Breast epithelium (tissue), 4 donors: ENCODE results near the gene LRRFIP1. TPM values are rescaled to one million over a fixed set of nuclear protein-coding genes. Genes with fewer than 3 reads are reported as not detected.
A peak's percentile ranks its signal among the peaks of the same experiment; 100 is the strongest.

Experiments used
- DNase-seq, 2 donors: peaks; one replicate each; pipeline ENCODE4 v3.0.0-alpha.2; 2019; ENCODE audit warnings: low spot score in 2 of 2
- H3K27ac ChIP-seq, 2 donors: fragments of 200-600 bp; sonication (generic) in 1 of 2; one replicate each; pipeline ENCODE4 v1.5.1; 2016 to 2019; ENCODE audit warnings: mild to moderate bottlenecking in 1 of 2
- H3K27me3 ChIP-seq, 2 donors: fragments of 200-600 bp; sonication (generic) in 1 of 2; one replicate each; pipeline versions ENCODE4 v1.5.1 to v1.6.0; 2017 to 2019; ENCODE audit warnings: control low read depth in 1 of 2, mild to moderate bottlenecking in 1 of 2
- H3K36me3 ChIP-seq: fragments of 200-600 bp; one replicate; pipeline ENCODE4 v1.5.1; 2019
- H3K4me1 ChIP-seq, 2 donors: fragments of 200-600 bp; sonication (generic); one replicate each; pipeline ENCODE4 v1.5.1; 2016 to 2019; ENCODE audit warnings: control low read depth in 1 of 2
- H3K4me3 ChIP-seq, 3 donors: fragments of 200-600 bp; sonication (generic); 1 replicate in 2 of 3; 2 replicates in 1 of 3; pipeline ENCODE4 v1.5.1; 2016 to 2019; ENCODE audit warnings: mild to moderate bottlenecking in 3 of 3, moderate library complexity in 2 of 3
- H3K9me3 ChIP-seq, 2 donors: fragments of 200-600 bp; sonication (generic) in 1 of 2; one replicate each; pipeline ENCODE4 v1.5.1; 2016 to 2019; ENCODE audit warnings: control low read depth in 1 of 2
- POLR2A ChIP-seq: fragments of 450-650 bp; IDR thresholded peaks from one replicate; pipeline ENCODE4 v1.6.1; 2016; ENCODE audit warnings: antibody characterized with exemption, mild to moderate bottlenecking, moderate library complexity
- POLR2AphosphoS5 ChIP-seq, 3 donors: sonication (generic); formaldehyde crosslinking; IDR thresholded peaks; one replicate each; pipeline ENCODE4 v1.6.1; 2017; ENCODE audit warnings: antibody characterized with exemption in 3 of 3
- intact Hi-C: fragments of 100-400 bp; cut with DNase I; formaldehyde crosslinking; loops from one replicate; pipeline ENCODE4 v1.15.1; 2023; ENCODE audit warnings: low total_unique reads
- total RNA-seq, 3 donors: library from RNA; depleted of rRNA; stranded (reverse); fragments of >200 nt; gene quantifications; one replicate each; pipeline ENCODE4 v1.1.0, GENCODE V29; 2016
- TF ChIP-seq, protein P1 (sequence below), 3 donors: fragments of 450-650 bp; IDR thresholded peaks; one replicate each; pipeline ENCODE4 v1.5.1; 2016 to 2017; ENCODE audit warnings: antibody characterized with exemption in 3 of 3, mild to moderate bottlenecking in 3 of 3, moderate library complexity in 3 of 3

The LRRFIP1 gene
- total RNA-seq, 3 donors from 2014 or later = 82.6 to 136 (median 130) TPM

GRCh38 chr2:237692601-237693290, 65.4 kb downstream of the LRRFIP1 start:
- H3K9me3 ChIP-seq = no peaks in the 10 kb centered on the region
- no peaks in the 10 kb centered on the region for H3K27me3 ChIP-seq
- H3K36me3 ChIP-seq = no peaks in the 10 kb centered on the region
- DNase-seq = peak in 1 of 2 donors; percentile 61
- intact Hi-C loops = no loop called here
- peaks cover 9% of the 10 kb centered on the region in 2 donors for H3K4me1 ChIP-seq
- H3K4me3 ChIP-seq = peak overlapping the region; percentile 82 to 98 (median 87)
- peak in 2 of 3 donors; percentile 3 to 8 for TF ChIP-seq POLR2AphosphoS5 (IDR thresholded peaks at IDR 0.05)
- TF ChIP-seq, protein P1, sequence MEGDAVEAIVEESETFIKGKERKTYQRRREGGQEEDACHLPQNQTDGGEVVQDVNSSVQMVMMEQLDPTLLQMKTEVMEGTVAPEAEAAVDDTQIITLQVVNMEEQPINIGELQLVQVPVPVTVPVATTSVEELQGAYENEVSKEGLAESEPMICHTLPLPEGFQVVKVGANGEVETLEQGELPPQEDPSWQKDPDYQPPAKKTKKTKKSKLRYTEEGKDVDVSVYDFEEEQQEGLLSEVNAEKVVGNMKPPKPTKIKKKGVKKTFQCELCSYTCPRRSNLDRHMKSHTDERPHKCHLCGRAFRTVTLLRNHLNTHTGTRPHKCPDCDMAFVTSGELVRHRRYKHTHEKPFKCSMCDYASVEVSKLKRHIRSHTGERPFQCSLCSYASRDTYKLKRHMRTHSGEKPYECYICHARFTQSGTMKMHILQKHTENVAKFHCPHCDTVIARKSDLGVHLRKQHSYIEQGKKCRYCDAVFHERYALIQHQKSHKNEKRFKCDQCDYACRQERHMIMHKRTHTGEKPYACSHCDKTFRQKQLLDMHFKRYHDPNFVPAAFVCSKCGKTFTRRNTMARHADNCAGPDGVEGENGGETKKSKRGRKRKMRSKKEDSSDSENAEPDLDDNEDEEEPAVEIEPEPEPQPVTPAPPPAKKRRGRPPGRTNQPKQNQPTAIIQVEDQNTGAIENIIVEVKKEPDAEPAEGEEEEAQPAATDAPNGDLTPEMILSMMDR (IDR thresholded peaks at IDR 0.05) = no peak
- H3K27ac ChIP-seq = peak overlapping the region; percentile 94

DNA sequence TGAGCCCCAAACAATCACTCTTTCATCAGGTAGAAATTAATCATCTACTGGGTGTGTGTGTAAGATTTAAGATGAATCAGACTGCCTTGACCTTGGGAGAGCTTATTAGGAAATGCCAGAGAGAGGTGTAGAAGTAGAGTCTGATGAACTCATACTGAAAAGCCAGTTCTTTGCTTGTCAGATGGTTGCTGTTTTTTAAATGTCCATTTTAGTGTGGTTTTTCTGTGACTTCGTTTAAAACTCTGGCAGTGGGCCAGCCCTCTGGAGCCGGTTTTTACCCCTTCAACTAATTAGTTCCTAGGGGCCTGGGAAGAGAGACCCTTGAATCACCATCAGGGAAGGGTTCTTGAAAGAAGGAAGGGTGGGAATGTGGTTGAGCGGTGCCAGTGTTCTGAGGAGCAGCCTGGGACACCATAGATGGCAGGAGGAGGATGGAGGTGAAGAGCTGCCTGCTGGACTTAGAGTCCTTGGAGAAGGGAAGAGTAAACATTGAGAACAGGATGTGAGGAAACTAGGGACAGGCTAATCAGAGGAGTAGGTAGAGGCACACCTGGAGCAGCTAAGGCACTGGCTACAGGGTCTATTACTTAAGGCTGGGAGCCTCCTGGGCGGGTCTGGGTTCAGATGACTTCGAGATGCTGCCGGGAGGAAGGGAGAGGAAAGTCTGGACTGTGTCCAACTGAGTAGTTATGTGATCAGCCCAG, 66.1 kb downstream of the LRRFIP1 start:
- H3K4me3 ChIP-seq = peak overlapping the region; percentile 82 to 98 (median 87)
- peaks cover 9% of the 10 kb centered on the region in 2 donors for H3K4me1 ChIP-seq
- H3K27ac ChIP-seq = peak overlapping the region; percentile 94
- no peak for DNase-seq
- H3K9me3 ChIP-seq = no peaks in the 10 kb centered on the region
- intact Hi-C loops = no loop called here
- no peaks in the 10 kb centered on the region for H3K27me3 ChIP-seq
- H3K36me3 ChIP-seq = no peaks in the 10 kb centered on the region
- TF ChIP-seq POLR2A (no peak), POLR2AphosphoS5 (IDR thresholded peaks at IDR 0.05) (no peak)
- TF ChIP-seq, protein P1 (IDR thresholded peaks at IDR 0.05) = no peak

DNA sequence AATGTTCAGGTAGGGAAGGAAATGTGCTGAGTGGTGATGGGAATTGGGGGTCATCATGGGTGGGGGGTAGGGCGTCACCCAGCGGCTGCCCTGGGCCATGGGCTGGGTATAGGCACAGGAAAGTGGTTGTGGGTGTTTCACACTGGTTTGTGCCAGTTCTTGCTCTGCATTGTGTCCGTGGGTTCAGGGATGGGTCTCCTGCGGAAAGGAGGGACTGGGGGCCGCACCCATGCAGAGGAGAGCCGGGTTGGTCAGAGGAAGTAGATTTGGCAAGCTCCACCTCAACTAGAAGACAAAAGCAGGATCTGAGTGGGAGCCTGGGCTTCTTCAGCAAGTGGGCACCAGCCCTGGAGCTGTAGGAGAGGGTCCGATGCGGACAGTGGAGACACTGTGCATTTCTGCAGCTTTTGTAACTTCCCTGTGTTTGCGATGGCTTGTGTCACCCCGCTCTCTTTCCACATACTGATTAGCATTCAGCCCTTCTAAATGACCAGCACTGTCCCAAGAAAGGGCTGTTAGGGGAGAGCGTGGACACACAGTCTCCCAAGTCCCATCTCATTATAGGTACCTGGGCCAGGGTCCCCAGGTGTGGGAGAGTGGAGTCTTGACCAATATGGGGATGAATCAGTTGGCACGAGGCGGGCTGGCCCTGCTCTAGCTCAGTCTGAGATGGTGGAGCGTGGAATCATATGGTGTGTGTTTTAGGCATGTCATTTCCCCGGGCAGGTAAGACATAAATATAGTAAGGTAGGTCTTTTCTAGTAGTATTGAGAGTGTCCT, 67.2 kb downstream of the LRRFIP1 start:
- no peak for TF ChIP-seq POLR2A
- TF ChIP-seq POLR2AphosphoS5 (IDR thresholded peaks at IDR 0.05) = peak in 1 of 3 donors; percentile 32
- TF ChIP-seq, protein P1 (IDR thresholded peaks at IDR 0.05) = no peak
- Histone ChIP-seq H3K27me3 (no peaks in the 10 kb centered on the region), H3K27ac (peak overlapping the region; percentile 94), H3K36me3 (no peaks in the 10 kb centered on the region), H3K9me3 (no peaks in the 10 kb centered on the region), H3K4me1 (peaks cover 6 to 9% of the 10 kb centered on the region in 2 donors), H3K4me3 (peak overlapping the region; percentile 20 to 98 (median 82))
- intact Hi-C loops = loop anchor here (5.0 kb wide), 1 partner anchor 38 kb away; no protein-coding TSS in a partner anchor
- no peak for DNase-seq

- DNase-seq = no peak
- intact Hi-C loops = loop anchor here (5.0 kb wide), 1 partner anchor 37 kb away; no protein-coding TSS in a partner anchor
Measured at GRCh38 chr2:237695201-237695780, 67.9 kb downstream of the LRRFIP1 start.

More at GRCh38 chr2:237695201-237695780, 67.9 kb downstream of the LRRFIP1 start:
- peak overlapping the region; percentile 94 for H3K27ac ChIP-seq
- H3K4me3 ChIP-seq = peak overlapping the region in 2 of 3 donors; percentile 20 to 98
- H3K27me3 ChIP-seq = no peaks in the 10 kb centered on the region
- no peak for TF ChIP-seq POLR2AphosphoS5 (IDR thresholded peaks at IDR 0.05)
- TF ChIP-seq, protein P1 (IDR thresholded peaks at IDR 0.05) = no peak
- TF ChIP-seq POLR2A = no peak
- peaks cover 3 to 16% of the 10 kb centered on the region in 2 donors for H3K4me1 ChIP-seq
- H3K9me3 ChIP-seq = no peaks in the 10 kb centered on the region
- H3K36me3 ChIP-seq = no peaks in the 10 kb centered on the region
